ENCODE results near the gene PFN3.

The PFN3 gene

DNA sequence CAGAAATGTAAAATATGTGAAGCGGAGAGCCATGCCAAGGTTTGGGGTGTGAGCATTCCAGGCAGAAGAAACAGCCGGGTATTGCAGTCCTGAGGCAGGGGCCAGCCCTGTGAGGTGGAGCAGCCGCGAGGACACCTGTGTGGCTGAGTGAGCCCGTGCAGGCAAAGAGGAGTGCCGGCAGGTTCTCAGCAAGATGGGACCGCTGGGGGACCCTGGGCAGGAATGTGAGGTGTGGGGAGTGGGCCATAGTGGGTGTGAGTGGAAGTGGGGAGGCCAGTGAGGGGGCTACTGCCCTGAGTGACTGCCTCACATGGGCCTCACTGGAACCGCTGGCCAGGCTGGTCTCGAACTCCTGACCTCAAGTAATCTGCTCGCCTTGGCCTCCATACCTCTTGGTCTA, 38.0 kb upstream of the PFN3 start:
- DNase-seq (ENCODE audit: low read depth): no peak

DNA sequence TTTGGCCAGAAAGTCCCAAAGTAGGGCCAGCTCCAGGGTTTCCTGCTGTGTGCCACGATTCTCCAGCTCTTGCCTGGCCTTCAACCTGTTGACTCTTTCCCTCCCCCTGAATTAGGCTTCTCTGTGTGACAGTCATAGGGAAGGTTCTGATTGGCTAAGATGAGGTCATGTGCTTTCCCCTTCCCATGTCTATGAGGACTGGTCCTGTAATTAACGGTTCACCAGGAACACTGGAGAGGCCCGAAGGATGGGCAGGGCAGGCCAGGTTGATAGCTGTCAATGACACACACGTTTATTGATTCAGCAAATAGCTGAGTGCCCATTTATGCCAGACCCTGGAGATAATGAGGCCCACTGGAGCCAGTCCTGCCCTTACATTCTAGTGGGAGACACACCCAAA, 37.2 kb upstream of the PFN3 start:
- no peak for DNase-seq (ENCODE audit: low read depth)

DNA sequence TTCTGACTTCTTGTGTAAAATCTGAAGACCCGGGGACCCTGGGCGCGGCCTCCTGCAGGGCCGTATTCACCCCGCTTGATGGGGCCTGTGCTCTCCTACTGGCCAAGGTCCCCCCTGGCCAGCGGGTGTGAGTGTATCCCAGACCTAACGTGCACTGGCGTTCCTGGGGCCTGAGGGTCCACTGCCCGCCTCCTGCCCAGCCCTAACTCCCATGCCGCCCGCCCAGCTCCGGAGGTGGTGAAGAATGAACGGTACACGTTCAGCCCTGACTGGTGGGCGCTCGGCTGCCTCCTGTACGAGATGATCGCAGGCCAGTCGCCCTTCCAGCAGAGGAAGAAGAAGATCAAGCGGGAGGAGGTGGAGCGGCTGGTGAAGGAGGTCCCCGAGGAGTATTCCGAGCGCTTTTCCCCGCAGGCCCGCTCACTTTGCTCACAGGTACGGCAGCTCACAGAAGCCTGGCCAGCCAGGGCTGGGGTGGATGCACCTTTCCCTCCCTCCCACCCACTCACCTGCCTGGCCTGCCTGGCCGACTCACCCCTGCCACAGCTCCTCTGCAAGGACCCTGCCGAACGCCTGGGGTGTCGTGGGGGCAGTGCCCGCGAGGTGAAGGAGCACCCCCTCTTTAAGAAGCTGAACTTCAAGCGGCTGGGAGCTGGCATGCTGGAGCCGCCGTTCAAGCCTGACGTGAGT, 35.5 kb upstream of the PFN3 start:
- no peak for DNase-seq (ENCODE audit: low read depth)

DNA sequence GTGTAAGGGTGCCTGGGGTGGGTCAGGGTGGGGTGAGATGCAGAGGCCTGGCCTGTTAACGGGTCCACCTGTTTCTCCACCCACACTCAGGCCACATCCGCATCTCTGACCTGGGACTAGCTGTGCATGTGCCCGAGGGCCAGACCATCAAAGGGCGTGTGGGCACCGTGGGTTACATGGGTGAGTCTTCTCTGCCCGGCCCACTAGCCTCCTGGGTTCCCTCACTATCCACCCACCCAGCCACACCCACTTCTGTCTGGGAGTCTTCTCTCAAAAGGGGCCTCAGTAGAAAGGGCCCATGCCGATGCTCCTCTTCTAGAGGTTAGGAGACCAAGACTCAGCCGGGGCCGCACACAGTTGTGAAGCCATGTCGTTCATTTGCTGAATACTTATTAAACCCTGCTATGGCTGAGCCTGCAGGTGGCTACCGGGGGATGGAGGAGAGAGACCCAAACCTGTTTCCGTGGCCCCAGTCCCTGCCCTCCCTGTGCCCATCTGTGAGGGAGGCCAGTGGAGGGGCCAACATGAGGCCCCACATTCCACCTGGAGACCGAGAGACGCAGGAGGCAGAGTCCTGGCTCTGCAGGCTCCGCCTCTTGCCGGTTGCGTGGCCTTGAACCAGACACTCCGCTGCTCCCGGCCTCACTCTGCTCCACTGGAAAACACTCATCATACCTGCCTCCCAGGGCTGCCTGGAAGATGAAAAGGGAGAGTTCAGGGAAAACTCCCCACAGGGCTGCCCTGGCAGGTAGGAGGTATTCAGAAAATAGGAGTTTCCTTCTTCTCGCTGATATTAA, 34.7 kb upstream of the PFN3 start:
- DNase-seq (ENCODE audit: low read depth): no peak

DNA sequence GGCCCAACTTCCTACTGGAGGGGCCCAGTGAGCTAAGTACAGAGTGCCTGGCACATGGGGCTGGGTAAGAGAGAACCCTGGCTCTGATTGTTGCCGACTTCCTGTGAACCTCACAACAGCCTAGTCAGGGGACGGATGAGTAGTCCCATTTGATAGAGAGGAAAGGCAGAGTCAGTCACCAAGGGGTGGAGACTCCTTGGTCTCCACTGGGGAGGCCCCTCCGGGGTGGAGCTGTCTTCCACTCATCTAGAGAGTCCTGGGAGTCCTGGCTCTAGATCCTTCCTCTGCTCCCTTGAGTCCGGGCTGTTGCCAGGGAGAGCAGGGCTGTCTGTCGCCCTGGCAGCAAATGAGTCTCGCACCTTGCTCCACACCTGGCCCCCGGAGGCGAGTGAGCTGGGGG, 34.0 kb upstream of the PFN3 start:
- DNase-seq (ENCODE audit: low read depth): no peak

DNA sequence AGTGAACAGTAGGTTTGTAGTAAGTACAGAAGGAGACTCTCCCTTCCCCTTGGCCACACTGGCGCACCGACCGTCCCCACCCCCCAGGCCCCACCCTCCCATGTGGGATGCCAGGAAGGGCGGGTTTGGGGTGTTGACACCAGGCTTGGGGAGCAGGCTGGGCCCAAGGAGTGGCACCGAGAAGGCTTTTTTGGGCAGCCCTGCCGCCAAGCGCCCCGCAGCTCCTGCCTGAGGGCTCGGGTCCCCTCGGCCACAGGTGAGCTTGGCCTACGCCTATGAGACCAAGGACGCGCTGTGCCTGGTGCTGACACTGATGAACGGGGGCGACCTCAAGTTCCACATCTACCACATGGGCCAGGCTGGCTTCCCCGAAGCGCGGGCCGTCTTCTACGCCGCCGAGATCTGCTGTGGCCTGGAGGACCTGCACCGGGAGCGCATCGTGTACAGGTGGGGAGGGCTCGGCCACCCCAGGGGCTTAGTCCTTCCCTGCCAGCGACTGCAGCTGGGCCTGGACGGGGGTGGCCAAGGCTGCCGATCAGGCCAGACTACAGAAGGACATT, 33.3 kb upstream of the PFN3 start:
- DNase-seq (ENCODE audit: low read depth): no peak

DNA sequence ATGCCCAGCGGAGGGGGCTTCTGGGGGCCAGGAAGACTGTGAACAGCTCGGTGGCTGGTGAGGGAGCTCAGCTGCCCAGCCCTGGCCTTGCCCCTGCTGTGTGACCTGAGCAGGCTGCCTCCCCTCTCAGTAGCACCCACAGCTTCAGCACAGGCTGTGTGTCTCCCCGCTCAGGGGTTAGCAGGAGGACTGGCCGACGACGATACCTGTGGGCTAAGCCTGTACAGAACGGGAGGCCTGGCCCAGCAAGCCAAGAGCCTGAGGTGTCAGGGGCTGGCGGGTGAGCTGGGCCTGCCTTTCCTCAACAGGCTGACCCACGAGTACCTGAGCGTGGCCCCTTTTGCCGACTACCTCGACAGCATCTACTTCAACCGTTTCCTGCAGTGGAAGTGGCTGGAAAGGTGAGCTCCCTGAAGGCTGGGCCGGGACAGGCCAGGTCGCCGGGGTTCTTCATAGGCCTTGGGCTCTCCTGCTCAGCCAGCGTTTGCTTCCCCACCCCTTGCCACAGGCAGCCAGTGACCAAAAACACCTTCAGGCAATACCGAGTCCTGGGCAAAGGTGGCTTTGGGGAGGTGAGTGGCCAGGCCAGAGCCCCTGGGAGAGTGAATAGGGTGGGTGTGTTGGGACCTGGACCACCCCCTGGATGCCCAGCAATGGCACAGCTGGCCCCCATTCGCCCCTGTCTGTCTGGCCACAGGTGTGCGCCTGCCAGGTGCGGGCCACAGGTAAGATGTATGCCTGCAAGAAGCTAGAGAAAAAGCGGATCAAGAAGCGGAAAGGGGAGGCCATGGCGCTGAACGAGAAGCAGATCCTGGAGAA, 32.6 kb upstream of the PFN3 start:
- no peak for DNase-seq (ENCODE audit: low read depth)

DNA sequence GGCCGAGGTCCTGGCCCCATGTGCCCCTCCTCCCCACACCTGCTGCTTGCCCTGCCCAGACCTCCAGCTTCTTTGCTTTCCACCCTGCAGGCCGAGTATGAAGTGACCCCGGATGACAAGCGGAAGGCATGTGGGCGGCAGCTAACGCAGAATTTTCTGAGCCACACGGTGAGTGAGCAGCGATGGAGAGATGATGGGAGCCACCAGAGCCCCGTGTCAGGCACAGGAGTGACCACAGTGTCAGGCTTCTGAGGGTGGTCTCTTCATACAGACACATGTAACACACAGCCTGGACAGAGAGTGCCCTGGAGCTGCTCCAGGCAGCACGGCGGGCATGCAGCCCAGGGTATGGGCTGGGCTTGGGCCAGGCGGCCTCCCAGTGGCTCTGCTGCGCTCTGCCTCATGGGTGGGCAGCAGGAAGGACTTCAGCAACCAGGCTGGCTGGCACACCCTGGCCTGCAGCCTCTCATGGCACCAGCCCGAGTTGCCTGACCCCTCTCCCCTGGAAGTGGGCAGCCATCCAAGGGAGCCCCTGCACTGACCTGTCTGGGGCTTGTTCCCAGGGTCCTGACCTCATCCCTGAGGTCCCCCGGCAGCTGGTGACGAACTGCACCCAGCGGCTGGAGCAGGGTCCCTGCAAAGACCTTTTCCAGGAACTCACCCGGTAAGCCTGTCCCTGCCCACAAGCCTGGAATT, 31.8 kb upstream of the PFN3 start:
- DNase-seq (ENCODE audit: low read depth): no peak

DNA sequence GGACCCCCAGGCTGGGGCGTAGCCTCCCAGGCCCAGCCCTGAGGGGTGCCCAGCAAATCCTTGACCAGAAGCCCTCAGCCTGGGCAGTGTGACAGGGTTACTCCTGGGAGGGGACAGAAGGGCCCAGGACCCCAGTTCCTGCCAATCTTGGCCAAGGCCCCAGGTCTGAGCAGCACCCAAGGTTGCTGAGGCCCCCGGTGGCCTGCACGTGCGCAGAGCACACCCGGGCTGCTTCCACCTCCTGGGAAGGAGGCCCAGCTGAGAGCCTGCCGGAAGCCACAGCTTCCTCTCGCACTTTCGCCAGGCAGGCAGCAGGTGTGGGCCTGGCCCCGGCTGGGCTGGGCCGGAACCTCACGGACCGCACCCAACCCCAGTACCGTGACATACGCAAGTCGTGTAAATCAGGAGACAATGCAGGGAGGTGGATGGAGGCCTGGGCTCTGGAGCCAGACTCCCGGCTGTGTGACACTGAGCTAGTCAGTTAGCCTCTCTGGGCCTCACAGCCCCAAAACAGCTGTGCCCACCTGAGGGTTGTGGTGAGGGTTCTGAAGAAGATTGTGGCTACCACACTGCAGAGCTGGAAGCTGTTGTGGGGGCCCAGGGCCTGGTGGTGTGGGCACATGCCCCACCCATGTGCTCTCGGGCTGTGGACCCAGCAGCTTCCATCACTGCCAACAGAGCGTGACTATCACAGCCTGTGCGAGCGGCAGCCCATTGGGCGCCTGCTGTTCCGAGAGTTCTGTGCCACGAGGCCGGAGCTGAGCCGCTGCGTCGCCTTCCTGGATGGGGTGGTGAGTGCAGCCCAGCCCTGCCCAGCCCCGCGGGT, 31.1 kb upstream of the PFN3 start:
- peak; percentile 60 for DNase-seq (ENCODE audit: low read depth)

DNA sequence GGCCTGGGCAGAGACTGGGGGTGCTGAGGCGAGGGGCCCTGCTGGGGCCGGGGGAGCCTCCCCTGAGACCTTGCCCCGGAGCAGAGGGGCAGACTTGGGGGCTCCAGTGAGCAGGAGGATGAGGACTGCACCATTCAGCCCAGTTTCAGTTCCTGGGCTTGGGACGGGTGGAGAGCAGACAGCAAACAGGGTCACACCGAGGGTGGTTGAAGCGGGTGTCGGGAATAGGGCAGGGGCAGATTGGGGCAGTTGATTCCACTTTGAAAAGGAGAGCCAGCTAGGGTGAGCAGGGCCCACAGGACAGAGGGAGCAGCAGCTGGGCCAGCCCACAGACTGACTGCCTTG, 30.5 kb upstream of the PFN3 start:
- DNase-seq (ENCODE audit: low read depth): no peak

DNA sequence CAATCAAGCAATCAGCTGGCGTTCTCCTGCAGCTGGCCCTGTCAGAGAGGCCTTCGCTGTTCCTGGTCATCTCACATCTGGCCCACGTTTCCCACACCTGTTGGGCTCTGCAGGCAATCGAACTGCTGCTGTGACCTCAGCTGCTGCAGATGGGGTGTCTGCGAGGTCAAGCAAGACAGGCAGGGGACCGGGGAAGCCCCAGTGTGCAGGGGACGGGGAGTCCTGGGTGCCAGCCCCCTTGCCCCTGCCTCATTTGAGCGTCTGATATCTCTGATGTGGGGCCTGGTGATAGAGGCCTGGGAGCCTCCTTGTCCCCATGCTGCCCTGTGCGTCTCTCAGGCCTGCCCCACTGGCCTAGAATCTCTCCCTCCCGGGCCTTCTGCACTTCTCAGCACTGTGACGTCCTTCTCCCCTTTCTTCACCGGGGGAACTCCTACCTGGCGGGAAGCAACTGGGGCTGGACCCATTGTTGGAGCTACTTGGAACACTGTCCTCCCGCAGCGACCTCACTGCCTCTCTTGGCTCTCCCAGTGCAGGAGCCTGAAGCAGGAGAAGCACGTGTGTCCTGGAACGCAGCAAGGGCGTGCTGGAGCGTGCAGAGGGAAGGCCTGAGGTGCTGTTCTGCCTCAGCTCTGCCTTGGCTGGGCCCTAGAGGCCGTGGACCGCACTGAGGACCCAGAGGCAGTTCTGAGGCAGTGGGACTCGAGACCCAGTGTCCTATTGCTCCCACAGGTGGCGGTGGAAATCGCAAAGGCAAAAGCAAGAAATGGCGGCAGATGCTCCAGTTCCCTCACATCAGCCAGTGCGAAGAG, 29.9 kb upstream of the PFN3 start:
- no peak for DNase-seq (ENCODE audit: low read depth)

DNA sequence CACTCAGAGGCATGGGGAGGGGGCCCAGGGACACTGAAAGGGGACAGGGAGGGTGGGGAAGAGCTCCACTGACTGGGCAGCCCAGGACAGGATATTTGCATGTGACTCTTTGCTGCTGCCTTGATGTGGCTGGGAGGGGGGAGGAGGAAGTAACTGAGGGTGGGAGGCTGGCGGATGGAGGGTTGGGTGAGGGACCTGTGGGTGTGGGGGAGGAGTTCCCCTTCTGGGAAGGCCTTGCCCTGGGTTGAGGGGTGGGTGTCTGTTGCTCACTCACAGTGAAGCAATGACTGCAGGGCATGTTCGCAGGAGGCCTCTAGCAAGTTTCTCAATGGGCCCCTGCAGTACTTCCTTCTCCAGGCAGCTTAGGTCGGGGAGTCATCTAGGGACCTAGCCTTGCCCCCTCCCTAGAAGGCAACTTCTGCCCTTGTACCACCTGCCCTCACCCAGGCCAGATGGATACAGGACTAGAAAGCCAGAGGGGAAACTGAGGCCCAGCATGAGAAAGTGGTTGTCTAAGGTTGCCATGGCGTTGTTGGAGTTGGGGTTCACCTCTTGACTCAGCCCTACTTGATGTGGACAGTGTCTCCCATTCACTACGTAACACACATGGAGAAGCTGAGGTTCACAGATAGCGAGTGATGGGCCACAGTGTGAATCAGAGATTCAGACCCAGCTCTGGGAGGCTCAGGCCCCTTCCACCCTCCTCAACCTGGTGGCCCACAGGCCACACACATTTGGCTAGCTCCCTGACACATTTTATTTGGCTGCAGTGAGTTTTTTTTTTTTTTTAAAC, 29.0 kb upstream of the PFN3 start:
- DNase-seq (ENCODE audit: low read depth): peak; percentile 87

DNA sequence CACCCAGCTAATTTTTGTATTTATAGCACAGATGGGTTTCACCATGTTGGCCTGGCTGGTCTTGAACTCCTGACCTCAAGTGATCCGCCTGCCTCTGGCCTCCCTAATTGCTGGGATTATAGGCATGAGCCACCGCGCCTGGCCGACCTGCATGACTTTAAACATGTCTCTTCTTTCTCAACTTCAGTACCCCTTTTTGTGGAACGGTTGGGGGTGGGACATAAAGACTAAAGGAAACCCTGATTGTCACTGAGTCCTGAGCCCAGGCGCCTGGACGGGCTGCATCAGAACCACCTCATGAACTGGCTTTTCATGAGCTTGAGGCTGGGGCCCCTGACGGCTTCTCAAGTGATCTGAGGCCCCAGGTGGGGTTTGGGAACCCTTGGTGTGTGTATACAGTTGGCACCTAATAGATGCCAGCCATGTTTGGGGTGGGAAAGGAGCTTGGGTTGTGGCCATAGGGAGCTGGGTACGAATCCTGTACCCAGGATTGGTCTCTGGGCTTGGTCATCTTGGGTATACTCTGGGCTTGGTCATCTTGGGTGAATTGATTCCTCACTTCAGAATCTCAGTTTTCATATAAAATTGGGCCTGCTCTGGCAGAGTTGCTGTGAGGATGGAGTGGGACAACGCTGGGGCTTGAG, 28.2 kb upstream of the PFN3 start:
- no peak for DNase-seq (ENCODE audit: low read depth)

DNA sequence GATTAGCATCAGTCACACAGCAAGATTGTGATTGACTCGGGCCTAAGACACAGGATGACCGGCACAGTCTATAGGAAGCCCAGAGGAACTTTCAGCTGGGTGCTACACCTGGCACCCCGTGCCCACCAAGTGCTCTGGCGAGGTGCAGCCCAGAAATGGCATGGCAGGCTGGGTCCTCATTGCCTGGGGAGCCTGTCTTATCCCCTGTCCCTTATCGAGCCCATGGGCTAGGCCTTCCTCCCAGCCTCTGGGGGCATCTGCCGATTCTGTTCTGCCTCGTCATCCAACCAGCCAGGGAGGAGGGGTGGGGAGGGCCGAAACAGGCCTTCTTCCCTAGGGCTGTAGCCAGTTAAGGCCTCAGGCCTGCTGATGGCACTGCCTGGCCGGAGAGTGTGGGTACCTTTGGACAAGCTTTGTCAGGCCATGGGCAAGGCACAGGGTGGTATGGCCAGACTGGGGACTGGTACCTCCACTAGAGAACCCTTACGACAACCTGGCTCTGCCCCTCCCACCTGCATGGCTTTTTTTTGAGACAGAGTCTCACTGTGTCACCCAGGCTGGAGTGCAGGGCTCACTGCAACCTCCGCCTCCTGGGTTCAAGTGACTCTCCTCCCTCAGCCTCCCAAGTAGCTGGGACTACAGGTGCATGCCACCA, 27.6 kb upstream of the PFN3 start:
- no peak for DNase-seq (ENCODE audit: low read depth)

DNA sequence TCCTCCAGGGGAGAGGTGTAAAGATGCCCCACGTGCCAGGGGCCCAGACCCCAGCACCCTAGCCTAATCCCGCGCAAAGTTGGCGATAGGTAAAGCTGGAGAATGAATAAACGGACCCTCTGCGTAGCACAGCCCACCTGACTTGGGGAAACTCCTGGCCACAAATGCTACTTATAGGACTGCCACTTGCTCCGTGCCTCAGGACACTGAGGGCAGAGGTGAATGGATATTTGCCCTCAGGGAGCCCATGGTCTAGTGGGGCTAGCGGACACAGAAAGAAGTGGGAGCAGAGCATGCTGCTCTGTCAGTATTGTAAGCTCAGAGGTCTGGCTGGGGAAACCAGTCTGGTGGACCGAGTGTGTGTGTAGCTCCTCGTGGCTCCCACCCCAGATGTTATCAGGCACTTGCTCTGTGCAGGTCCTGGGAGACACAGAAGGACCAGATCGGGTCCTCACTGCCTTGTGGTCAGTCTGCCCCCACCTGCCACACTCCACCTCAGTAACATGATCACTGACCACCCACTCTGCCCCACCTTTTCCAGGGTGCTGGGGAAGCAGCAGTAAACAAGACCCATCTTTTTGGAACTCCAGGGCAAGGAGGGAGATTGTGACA, 26.9 kb upstream of the PFN3 start:
- no peak for DNase-seq (ENCODE audit: low read depth)

DNA sequence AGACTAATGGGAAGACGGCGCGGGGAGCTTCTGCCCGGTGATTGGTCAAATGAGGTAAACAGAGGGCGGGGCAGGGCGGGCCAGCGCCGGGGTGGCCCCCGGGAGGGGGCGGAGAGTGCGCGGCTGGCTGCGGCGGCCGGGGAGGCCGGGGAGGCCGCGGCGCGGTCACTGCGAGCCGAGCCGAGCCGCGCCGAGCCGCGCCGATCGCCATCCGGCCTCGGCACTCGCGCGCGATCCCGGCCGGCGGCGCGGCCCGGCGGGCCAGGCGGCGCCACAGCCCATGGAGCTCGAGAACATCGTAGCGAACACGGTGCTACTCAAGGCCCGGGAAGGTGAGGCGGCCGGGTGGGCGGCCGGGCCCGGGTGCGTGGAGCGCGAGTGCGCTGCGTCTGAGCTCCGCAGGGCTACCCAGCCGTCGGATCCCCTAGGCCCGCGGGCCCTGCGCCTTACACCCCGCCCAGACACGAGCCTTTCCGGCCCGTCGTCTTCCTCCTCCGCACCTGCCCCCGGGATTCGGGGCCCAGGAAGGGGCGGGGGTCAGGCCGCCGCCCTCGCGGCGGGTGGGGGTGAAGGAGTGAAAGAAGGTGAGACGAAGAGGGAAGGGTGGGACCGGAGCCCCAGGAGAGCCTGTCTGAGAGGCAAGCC, 26.2 kb upstream of the PFN3 start, which contains the start of gene GRK6:
Gene GRK6, plus strand, starts transcription at position 111 of the 645 bp plus-strand sequence. Its CDS starts 170 bp downstream, at position 281.
- DNase-seq (ENCODE audit: low read depth): peak; percentile 47

Measured in activated gamma-delta T cell treated with anti-CD3 and anti-CD28 coated beads, Interleukin-2, amount 50 U/mL, for 16 hours (primary cell).